ENCODE results near the gene IKZF2. TPM values are rescaled to one million over a fixed set of nuclear protein-coding genes. Genes with fewer than 3 reads are reported as not detected.

The IKZF2 gene
- total and polyA plus RNA-seq, 4 donors: 0.63 to 17.1 (median 5.7) TPM

- Histone ChIP-seq H3K9me3 (ENCODE audit: control insufficient read depth, low read length) (no peaks in the 10 kb centered on the region), H3K4me1 (ENCODE audit: control insufficient read depth in 1 of 2, insufficient read depth in 2 of 2, low read length in 2 of 2) (peaks cover 0 to 3% of the 10 kb centered on the region in 2 donors)
- intact Hi-C loops (cut with DNase I): loop anchor here in 1 of 2 donors (10.0 kb wide), 1 partner anchor 65 kb away; no protein-coding TSS in a partner anchor
These were observed 2.0 kb downstream of the IKZF2 start for GRCh38 chr2:213149294-213149875.

DNA sequence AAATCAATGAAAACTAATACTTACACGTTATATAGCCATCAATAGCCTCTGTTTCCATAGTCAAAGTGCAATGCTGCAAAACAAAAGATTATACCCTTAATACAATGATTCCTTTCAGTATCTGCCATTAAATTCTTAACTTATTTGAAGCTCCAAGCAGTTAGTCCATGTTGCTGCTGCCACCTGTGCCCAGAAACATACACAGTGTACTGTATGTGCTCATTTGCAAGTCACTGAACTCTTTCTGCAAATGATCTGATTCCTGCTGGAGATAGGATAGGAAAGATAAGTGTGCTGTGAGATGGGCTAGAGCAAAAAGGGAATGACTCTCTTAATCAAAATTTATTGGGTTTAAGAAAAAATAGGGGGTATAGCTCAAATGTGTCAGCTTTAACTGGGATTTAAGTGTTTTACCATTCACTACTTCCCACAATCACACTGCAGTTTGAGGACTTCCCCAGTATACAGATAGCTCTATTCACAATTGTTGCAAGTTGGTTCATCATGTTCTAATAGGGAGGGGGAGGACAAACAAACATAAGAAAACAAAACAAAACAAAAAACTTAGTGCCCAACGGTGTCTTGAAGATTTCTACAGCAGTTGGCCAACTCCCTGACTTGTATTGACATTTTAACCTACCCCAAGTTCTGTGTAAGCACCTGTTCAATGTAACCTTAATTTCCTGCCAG lies 2.7 kb downstream of the IKZF2 start:
- Histone ChIP-seq H3K9me3 (ENCODE audit: control insufficient read depth, low read length) (no peaks in the 10 kb centered on the region), H3K36me3 (ENCODE audit: control insufficient read depth in 1 of 2, insufficient read depth in 2 of 2, low read length in 1 of 2) (no peaks in the 10 kb centered on the region), H3K27ac (ENCODE audit: low read depth in 1 of 2, low read length in 2 of 2) (no peak overlapping the region), H3K4me3 (ENCODE audit: low read length in 2 of 2) (peak overlapping the region; percentile 45 to 98), H3K4me1 (ENCODE audit: control insufficient read depth in 1 of 2, insufficient read depth in 2 of 2, low read length in 2 of 2) (peaks cover 0 to 3% of the 10 kb centered on the region in 2 donors), H3K27me3 (ENCODE audit: control insufficient read depth in 1 of 2, insufficient read depth in 2 of 2, low read length in 1 of 2) (no peaks in the 10 kb centered on the region)
- intact Hi-C loops (cut with DNase I): loop anchor here in 1 of 2 donors (10.0 kb wide), 1 partner anchor 64 kb away; no protein-coding TSS in a partner anchor
- WGBS, 2 donors: 57 to 64% methylated on average over 2 of the region's 2 CpGs
- no peak for DNase-seq
- no peak for ATAC-seq (ENCODE audit: low FRiP score)

More at GRCh38 chr2:213149294-213149875, 2.0 kb downstream of the IKZF2 start:
- DNase-seq (no peak), ATAC-seq (ENCODE audit: low FRiP score) (no peak)
- peak overlapping the region; percentile 45 to 98 for H3K4me3 ChIP-seq (ENCODE audit: low read length in 2 of 2)
- H3K36me3 ChIP-seq (ENCODE audit: control insufficient read depth in 1 of 2, insufficient read depth in 2 of 2, low read length in 1 of 2): no peaks in the 10 kb centered on the region
- 37 to 41% methylated on average over 3 of the region's 3 CpGs for WGBS, 2 donors
- no peak overlapping the region for H3K27ac ChIP-seq (ENCODE audit: low read depth in 1 of 2, low read length in 2 of 2)
- no peaks in the 10 kb centered on the region for H3K27me3 ChIP-seq (ENCODE audit: control insufficient read depth in 1 of 2, insufficient read depth in 2 of 2, low read length in 1 of 2)

GRCh38 chr2:213147538-213147937 lies 3.9 kb downstream of the IKZF2 start:
- Histone ChIP-seq H3K27ac (ENCODE audit: low read depth in 1 of 2, low read length in 2 of 2) (no peak overlapping the region), H3K4me3 (ENCODE audit: low read length in 2 of 2) (no peak overlapping the region), H3K36me3 (ENCODE audit: control insufficient read depth in 1 of 2, insufficient read depth in 2 of 2, low read length in 1 of 2) (no peaks in the 10 kb centered on the region), H3K4me1 (ENCODE audit: control insufficient read depth in 1 of 2, insufficient read depth in 2 of 2, low read length in 2 of 2) (peaks cover 0 to 3% of the 10 kb centered on the region in 2 donors), H3K27me3 (ENCODE audit: control insufficient read depth in 1 of 2, insufficient read depth in 2 of 2, low read length in 1 of 2) (no peaks in the 10 kb centered on the region), H3K9me3 (ENCODE audit: control insufficient read depth, low read length) (no peaks in the 10 kb centered on the region)
- WGBS, 2 donors: 96 to 98% methylated on average over 2 of the region's 2 CpGs
- DNase-seq (no peak), ATAC-seq (ENCODE audit: low FRiP score) (no peak)
- intact Hi-C loops (cut with DNase I): loop anchor here in 1 of 2 donors (10.0 kb wide), 1 partner anchor 63 kb away; no protein-coding TSS in a partner anchor

- H3K4me1 ChIP-seq (ENCODE audit: control insufficient read depth in 1 of 2, insufficient read depth in 2 of 2, low read length in 2 of 2): peaks cover 0 to 3% of the 10 kb centered on the region in 2 donors
- no peak overlapping the region for H3K4me3 ChIP-seq (ENCODE audit: low read length in 2 of 2)
- WGBS, 2 donors: 33 to 45% methylated on average over 1 of the region's 1 CpG
- intact Hi-C loops (cut with DNase I): loop anchor here in 1 of 2 donors (10.0 kb wide), 1 partner anchor 61 kb away; no protein-coding TSS in a partner anchor
- H3K9me3 ChIP-seq (ENCODE audit: control insufficient read depth, low read length): no peaks in the 10 kb centered on the region
- no peak overlapping the region for H3K27ac ChIP-seq (ENCODE audit: low read depth in 1 of 2, low read length in 2 of 2)
- DNase-seq (no peak), ATAC-seq (ENCODE audit: low FRiP score) (no peak)
- no peaks in the 10 kb centered on the region for H3K36me3 ChIP-seq (ENCODE audit: control insufficient read depth in 1 of 2, insufficient read depth in 2 of 2, low read length in 1 of 2)
- no peaks in the 10 kb centered on the region for H3K27me3 ChIP-seq (ENCODE audit: control insufficient read depth in 1 of 2, insufficient read depth in 2 of 2, low read length in 1 of 2)
These were observed 5.6 kb downstream of the IKZF2 start for GRCh38 chr2:213145715-213146242.

- Histone ChIP-seq H3K4me3 (ENCODE audit: low read length in 2 of 2) (no peak overlapping the region), H3K27ac (ENCODE audit: low read depth in 1 of 2, low read length in 2 of 2) (no peak overlapping the region), H3K9me3 (ENCODE audit: control insufficient read depth, low read length) (no peaks in the 10 kb centered on the region), H3K4me1 (ENCODE audit: control insufficient read depth in 1 of 2, insufficient read depth in 2 of 2, low read length in 2 of 2) (no peaks in the 10 kb centered on the region), H3K27me3 (ENCODE audit: control insufficient read depth in 1 of 2, insufficient read depth in 2 of 2, low read length in 1 of 2) (no peaks in the 10 kb centered on the region), H3K36me3 (ENCODE audit: control insufficient read depth in 1 of 2, insufficient read depth in 2 of 2, low read length in 1 of 2) (no peaks in the 10 kb centered on the region)
- DNase-seq (no peak), ATAC-seq (ENCODE audit: low FRiP score) (no peak)
- WGBS, 2 donors: 86 to 92% methylated on average over 4 of the region's 4 CpGs
- intact Hi-C loops (cut with DNase I): no loop called here
These were observed 14.3 kb downstream of the IKZF2 start for GRCh38 chr2:213137064-213137463.

GRCh38 chr2:213129311-213129710 lies 22.1 kb downstream of the IKZF2 start:
- no peaks in the 10 kb centered on the region for H3K4me1 ChIP-seq (ENCODE audit: control insufficient read depth in 1 of 2, insufficient read depth in 2 of 2, low read length in 2 of 2)
- no peaks in the 10 kb centered on the region for H3K27me3 ChIP-seq (ENCODE audit: control insufficient read depth in 1 of 2, insufficient read depth in 2 of 2, low read length in 1 of 2)
- intact Hi-C loops (cut with DNase I): no loop called here
- H3K4me3 ChIP-seq (ENCODE audit: low read length in 2 of 2): no peak overlapping the region
- no peak for ATAC-seq (ENCODE audit: low FRiP score)
- H3K36me3 ChIP-seq (ENCODE audit: control insufficient read depth in 1 of 2, insufficient read depth in 2 of 2, low read length in 1 of 2): no peaks in the 10 kb centered on the region
- no peaks in the 10 kb centered on the region for H3K9me3 ChIP-seq (ENCODE audit: control insufficient read depth, low read length)
- DNase-seq: no peak
- no peak overlapping the region for H3K27ac ChIP-seq (ENCODE audit: low read depth in 1 of 2, low read length in 2 of 2)
- 86 to 88% methylated on average over 5 of the region's 5 CpGs for WGBS, 2 donors

- no peak overlapping the region for H3K27ac ChIP-seq (ENCODE audit: low read depth in 1 of 2, low read length in 2 of 2)
- no peaks in the 10 kb centered on the region for H3K9me3 ChIP-seq (ENCODE audit: control insufficient read depth, low read length)
- no peaks in the 10 kb centered on the region for H3K36me3 ChIP-seq (ENCODE audit: control insufficient read depth in 1 of 2, insufficient read depth in 2 of 2, low read length in 1 of 2)
- no peak for DNase-seq
- no peaks in the 10 kb centered on the region for H3K27me3 ChIP-seq (ENCODE audit: control insufficient read depth in 1 of 2, insufficient read depth in 2 of 2, low read length in 1 of 2)
- no peak for ATAC-seq (ENCODE audit: low FRiP score)
- WGBS, 2 donors: 60 to 63% methylated on average over 3 of the region's 3 CpGs
- intact Hi-C loops (cut with DNase I): no loop called here
- no peak overlapping the region for H3K4me3 ChIP-seq (ENCODE audit: low read length in 2 of 2)
- no peaks in the 10 kb centered on the region for H3K4me1 ChIP-seq (ENCODE audit: control insufficient read depth in 1 of 2, insufficient read depth in 2 of 2, low read length in 2 of 2)
These were observed 25.6 kb downstream of the IKZF2 start for GRCh38 chr2:213125646-213126347.

DNA sequence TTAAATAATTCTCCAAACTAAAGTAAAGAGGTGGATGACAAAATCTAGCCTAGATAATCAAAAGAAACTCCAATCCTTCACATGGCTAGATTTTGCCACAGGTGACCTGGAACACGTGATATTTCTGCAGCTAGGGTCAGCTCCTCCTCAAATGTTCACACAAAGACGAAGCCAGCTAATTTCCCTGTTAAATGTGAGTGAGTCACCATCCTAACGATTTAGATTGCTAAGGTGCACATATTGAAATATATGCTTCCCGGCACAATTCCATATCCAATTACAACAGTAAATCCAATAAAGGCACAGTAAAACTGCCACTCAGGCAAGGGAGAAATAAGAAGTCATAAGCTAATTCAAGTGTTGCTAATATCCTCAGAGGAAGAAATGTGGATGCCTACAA lies 28.7 kb downstream of the IKZF2 start:
- ATAC-seq (ENCODE audit: low FRiP score) (no peak), DNase-seq (no peak)
- intact Hi-C loops (cut with DNase I): no loop called here
- Histone ChIP-seq H3K4me1 (ENCODE audit: control insufficient read depth in 1 of 2, insufficient read depth in 2 of 2, low read length in 2 of 2) (no peaks in the 10 kb centered on the region), H3K36me3 (ENCODE audit: control insufficient read depth in 1 of 2, insufficient read depth in 2 of 2, low read length in 1 of 2) (no peaks in the 10 kb centered on the region), H3K9me3 (ENCODE audit: control insufficient read depth, low read length) (no peaks in the 10 kb centered on the region), H3K27me3 (ENCODE audit: control insufficient read depth in 1 of 2, insufficient read depth in 2 of 2, low read length in 1 of 2) (no peaks in the 10 kb centered on the region), H3K27ac (ENCODE audit: low read depth in 1 of 2, low read length in 2 of 2) (no peak overlapping the region), H3K4me3 (ENCODE audit: low read length in 2 of 2) (no peak overlapping the region)
- WGBS, 2 donors: 90 to 95% methylated on average over 4 of the region's 4 CpGs
